ENCODE data around the gene CCDC186. TPM values are rescaled to one million over a fixed set of nuclear protein-coding genes. Genes with fewer than 3 reads are reported as not detected.

The CCDC186 gene
- total RNA-seq, 1 donor from 2014 or later: 27.7 TPM

Other genes starting within 250 kb of the CCDC186 start
- 1.7 TPM for gene ADRB1, start 130.3 kb downstream of the CCDC186 start, total RNA-seq
- 2.0 TPM for gene TDRD1, start 5.2 kb upstream of the CCDC186 start, total RNA-seq
- gene VWA2, start 65.1 kb upstream of the CCDC186 start, total RNA-seq: 0.75 TPM
- 6.3 TPM for gene AFAP1L2, start 230.3 kb upstream of the CCDC186 start, total RNA-seq